ENCODE data around the gene BPIFB6.

Gene BPIFB6

GRCh38 chr20:33064572-33065287 lies 33.3 kb downstream of the BPIFB6 start:
- DNase-seq = no peak

GRCh38 chr20:33065785-33066184 lies 34.3 kb downstream of the BPIFB6 start:
- no peak for DNase-seq

- no peak for DNase-seq
Observed at GRCh38 chr20:33067806-33068205, 36.4 kb downstream of the BPIFB6 start.

GRCh38 chr20:33068251-33068939 lies 36.9 kb downstream of the BPIFB6 start:
- no peak for DNase-seq

GRCh38 chr20:33069673-33070072 lies 38.2 kb downstream of the BPIFB6 start:
- no peak for DNase-seq

- no peak for DNase-seq
Observed at GRCh38 chr20:33070111-33071053, 38.9 kb downstream of the BPIFB6 start.

- no peak for DNase-seq
Observed at GRCh38 chr20:33071198-33071597, 39.8 kb downstream of the BPIFB6 start.

- DNase-seq = no peak
Observed at GRCh38 chr20:33072362-33072761, 40.9 kb downstream of the BPIFB6 start.

GRCh38 chr20:33072813-33073212 lies 41.4 kb downstream of the BPIFB6 start:
- DNase-seq = no peak

GRCh38 chr20:33074675-33075074 lies 43.2 kb downstream of the BPIFB6 start:
- DNase-seq = no peak

- no peak for DNase-seq
Observed at GRCh38 chr20:33075281-33075680, 43.8 kb downstream of the BPIFB6 start.

- DNase-seq = no peak
Observed at GRCh38 chr20:33076662-33077372, 45.4 kb downstream of the BPIFB6 start.

GRCh38 chr20:33079259-33079658 lies 47.8 kb downstream of the BPIFB6 start, which contains the start of gene BPIFB4:
Gene BPIFB4 (plus strand): TSS chr20:33079643. CDS start chr20:33081527, 1,884 bp downstream.
- DNase-seq = no peak

- DNase-seq = no peak
Observed at GRCh38 chr20:33081411-33082154, 50.1 kb downstream of the BPIFB6 start.

- no peak for DNase-seq
Observed at GRCh38 chr20:33082546-33082945, 51.1 kb downstream of the BPIFB6 start.

- DNase-seq = no peak
Observed at GRCh38 chr20:33083544-33084340, 52.3 kb downstream of the BPIFB6 start.

GRCh38 chr20:33084722-33085121 lies 53.3 kb downstream of the BPIFB6 start:
- no peak for DNase-seq

- no peak for DNase-seq
Observed at GRCh38 chr20:33086052-33086722, 54.7 kb downstream of the BPIFB6 start.

- DNase-seq = no peak
Observed at GRCh38 chr20:33091147-33091546, 59.7 kb downstream of the BPIFB6 start.

- DNase-seq = no peak
Observed at GRCh38 chr20:33091693-33092092, 60.2 kb downstream of the BPIFB6 start.

Measured in activated CD8-positive, alpha-beta memory T cell treated with anti-CD3 and anti-CD28 coated beads for 24 hours (primary cell).